CD4-positive, CD25-positive, alpha-beta regulatory T cell (primary cell): ENCODE results near the gene CUL7. TPM values are rescaled to one million over a fixed set of nuclear protein-coding genes. Genes with fewer than 3 reads are reported as not detected.
A peak's percentile ranks its signal among the peaks of the same experiment; 100 is the strongest.
"Not testable (repeated sequence)": the region's sequence is repeated elsewhere in the genome, so short reads cannot be mapped to it uniquely, and the experiment has no call there.

Source experiments
- ATAC-seq, 2 donors: fragments of 150-1000 bp; cut with Tn5 transposase; one replicate each; pipeline ENCODE4 v1.10.0; 2021; ENCODE audit warnings: low read depth in 2 of 2, moderate number of reproducible peaks in 2 of 2, moderate library complexity in 1 of 2
- DNase-seq, 3 donors: peaks; one replicate each; pipeline versions ENCODE4 v3.0.0 to v3.0.0-alpha.2; 2012 to 2022; ENCODE audit warnings: mixed read lengths in 1 of 3
- H3K27ac ChIP-seq: one replicate; pipeline ENCODE4 v1.7.0; 2013; ENCODE audit warnings: mild to moderate bottlenecking, low read length; ENCODE audit not compliant: insufficient read depth, poor library complexity, severe bottlenecking
- H3K27me3 ChIP-seq: one replicate; pipeline ENCODE4 v1.7.0; 2013; ENCODE audit warnings: low read length; ENCODE audit not compliant: control insufficient read depth, insufficient read depth
- H3K36me3 ChIP-seq: one replicate; pipeline ENCODE4 v1.7.0; 2013; ENCODE audit warnings: mild to moderate bottlenecking, low read length, moderate library complexity; ENCODE audit not compliant: control insufficient read depth, insufficient read depth
- H3K4me1 ChIP-seq: 2 replicates; pipeline ENCODE4 v1.7.0; 2013; ENCODE audit warnings: mild to moderate bottlenecking, low read length; ENCODE audit not compliant: insufficient read depth, control insufficient read depth, poor library complexity, severe bottlenecking
- H3K4me3 ChIP-seq: one replicate; pipeline ENCODE4 v1.7.0; 2013; ENCODE audit warnings: low read depth, mild to moderate bottlenecking, low read length, moderate library complexity
- H3K9me3 ChIP-seq, 2 experiments: 1 replicate in 1 of 2; 2 replicates in 1 of 2; pipeline ENCODE4 v1.7.0; 2013; ENCODE audit warnings: low read length in 2 of 2, mild to moderate bottlenecking in 1 of 2, moderate library complexity in 1 of 2; ENCODE audit not compliant: control insufficient read depth in 2 of 2
- H3K27ac Mint-ChIP-seq, 3 donors: one replicate each; pipeline ENCODE4 v1.8.0; 2020 to 2022; ENCODE audit warnings: mild to moderate bottlenecking in 3 of 3, mixed read lengths in 3 of 3, moderate library complexity in 2 of 3
- H3K27me3 Mint-ChIP-seq: one replicate; pipeline ENCODE4 v1.8.0; 2022; ENCODE audit warnings: mild to moderate bottlenecking, mixed read lengths
- H3K36me3 Mint-ChIP-seq: one replicate; pipeline ENCODE4 v1.8.0; 2020; ENCODE audit warnings: mixed read lengths
- H3K4me1 Mint-ChIP-seq, 4 donors: one replicate each; pipeline ENCODE4 v1.8.0; 2020 to 2022; ENCODE audit warnings: mixed read lengths in 4 of 4, mild to moderate bottlenecking in 1 of 4
- H3K4me3 Mint-ChIP-seq, 4 donors: one replicate each; pipeline ENCODE4 v1.8.0; 2020 to 2022; ENCODE audit warnings: mild to moderate bottlenecking in 4 of 4, mixed read lengths in 4 of 4, moderate library complexity in 3 of 4
- H3K9me3 Mint-ChIP-seq, 7 donors: one replicate each; pipeline ENCODE4 v1.8.0; 2020 to 2022; ENCODE audit warnings: mixed read lengths in 7 of 7, mild to moderate bottlenecking in 3 of 7, moderate library complexity in 2 of 7
- polyA plus RNA-seq, 4 donors: library from polyadenylated mRNA; unstranded; fragments of 300-500 nt; fragmentation: Illumina TruSeq; gene quantifications; one replicate each; pipeline ENCODE4 v1.2.3, GENCODE V29; 2021
- total RNA-seq: library from RNA; stranded (reverse); gene quantifications from one replicate; pipeline ENCODE4 v1.2.3, GENCODE V29; 2022

Gene CUL7
- total and polyA plus RNA-seq, 5 donors from 2014 or later, result 2.1 to 7.7 (median 2.5) TPM

DNA sequence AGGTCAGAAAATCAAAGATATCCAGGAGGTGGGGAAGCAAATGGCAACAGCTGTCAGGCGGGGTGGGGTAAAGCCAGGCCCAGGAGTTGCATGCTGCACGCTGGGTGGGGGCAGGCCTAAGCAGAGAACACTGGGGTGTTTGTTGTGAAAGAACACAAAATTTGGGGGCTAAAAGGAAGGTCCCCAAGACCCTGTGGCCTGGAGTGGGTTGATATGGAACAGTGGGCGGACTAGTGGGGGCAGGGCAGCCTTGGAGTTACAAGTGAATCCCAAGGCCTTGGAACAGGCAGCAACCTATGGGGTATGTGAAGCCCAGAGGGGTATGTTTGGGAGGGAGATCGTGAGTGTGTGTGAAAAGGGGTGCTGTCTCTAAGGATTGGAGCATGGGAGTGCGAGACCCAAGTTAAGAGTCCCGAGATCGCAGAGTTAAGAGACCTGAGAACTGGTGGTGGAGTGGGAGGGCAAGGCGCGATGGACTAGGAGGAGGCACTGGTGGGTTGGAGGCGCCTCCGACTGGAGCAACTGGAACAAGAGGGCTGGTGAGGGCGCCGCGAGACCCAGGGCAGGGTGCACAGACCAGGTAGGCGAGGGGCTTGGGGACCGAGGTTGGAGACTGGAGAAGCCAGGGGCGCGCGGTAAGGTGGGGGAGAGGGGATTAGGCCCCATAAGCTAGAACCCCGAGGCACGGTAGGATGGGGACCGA is 658 bp downstream of the CUL7 start:
- Mint-ChIP-seq H3K36me3 (peaks cover 26% of the 10 kb centered on the region), H3K27ac (peak overlapping the region; percentile 96 to 100 (median 97)), H3K9me3 (no peaks in the 10 kb centered on the region), H3K27me3 (no peaks in the 10 kb centered on the region), H3K4me3 (peak overlapping the region; percentile 93 to 98 (median 96)), H3K4me1 (peaks cover 0 to 50% (median 32%) of the 10 kb centered on the region in 4 donors)
- DNase-seq (peak in 1 of 3 donors; percentile 36), ATAC-seq (peak in 1 of 2 donors; percentile 1)
- Histone ChIP-seq H3K4me1 (peaks cover 23% of the 10 kb centered on the region), H3K36me3 (peaks cover 18% of the 10 kb centered on the region), H3K27me3 (no peaks in the 10 kb centered on the region), H3K9me3 (no peaks in the 10 kb centered on the region), H3K4me3 (peak overlapping the region; percentile 66), H3K27ac (peak overlapping the region; percentile 86)

DNA sequence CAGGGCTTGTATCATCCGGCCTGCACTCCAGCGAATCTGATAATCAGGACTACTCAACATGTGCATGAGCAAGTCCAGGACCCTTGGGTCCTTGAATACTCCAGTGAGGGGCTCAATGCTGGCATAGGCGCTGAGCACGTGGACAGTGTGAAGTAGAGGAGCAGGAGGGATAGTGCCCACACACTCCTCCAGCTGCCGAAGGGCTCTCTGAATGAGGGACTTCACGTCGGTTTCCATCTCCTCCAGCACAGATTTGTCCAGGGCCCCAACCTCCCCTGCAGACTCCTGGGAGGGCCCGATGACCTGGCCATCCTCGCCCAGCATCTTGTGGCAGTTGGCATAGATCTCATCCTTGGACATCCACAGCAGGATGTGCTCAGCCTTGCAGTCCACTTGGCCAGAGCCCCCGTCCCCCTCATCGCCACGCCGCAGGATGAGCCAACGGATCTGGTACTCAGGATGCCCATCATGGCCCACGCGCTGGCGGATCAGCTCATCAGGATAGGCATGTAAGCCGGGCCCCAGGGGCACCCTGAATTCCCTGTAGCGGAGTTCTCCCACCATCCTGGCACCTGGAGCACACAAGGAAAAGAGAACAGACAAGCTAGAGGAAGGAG is 1.3 kb downstream of the CUL7 start:
- H3K36me3 ChIP-seq, result peaks cover 22% of the 10 kb centered on the region
- H3K27me3 ChIP-seq, result no peaks in the 10 kb centered on the region
- Mint-ChIP-seq H3K4me1 (peaks cover 0 to 44% (median 30%) of the 10 kb centered on the region in 4 donors), H3K27ac (peak overlapping the region; percentile 96 to 100 (median 97)), H3K9me3 (no peaks in the 10 kb centered on the region), H3K36me3 (peaks cover 26% of the 10 kb centered on the region), H3K27me3 (no peaks in the 10 kb centered on the region), H3K4me3 (peak overlapping the region; percentile 81 to 98 (median 95))
- no peak for DNase-seq
- no peak overlapping the region for H3K27ac ChIP-seq
- no peaks in the 10 kb centered on the region for H3K9me3 ChIP-seq
- no peak overlapping the region for H3K4me3 ChIP-seq
- H3K4me1 ChIP-seq, result peaks cover 21% of the 10 kb centered on the region
- ATAC-seq, result no peak

DNA sequence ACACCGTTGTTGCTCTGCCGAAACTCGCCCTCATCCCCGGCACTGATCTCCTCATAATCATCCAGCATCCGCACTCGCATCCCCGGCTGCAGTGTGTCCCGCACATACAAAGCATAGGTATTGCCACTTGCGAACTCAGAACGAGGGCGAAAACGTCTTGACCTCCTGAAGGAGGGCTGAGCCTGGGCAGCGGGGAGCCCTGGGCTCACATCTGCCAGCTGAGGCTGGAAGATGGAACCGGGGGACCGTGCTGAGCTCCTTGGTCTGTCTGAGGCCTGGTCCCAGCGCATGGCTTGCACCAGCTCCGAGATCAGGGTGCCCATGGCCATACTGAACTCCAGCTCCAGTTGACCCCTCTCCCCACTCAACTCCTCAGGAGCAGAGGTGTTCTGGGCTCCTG is 2.7 kb downstream of the CUL7 start:
- no peak for DNase-seq
- Histone ChIP-seq H3K27ac (no peak overlapping the region), H3K4me1 (peaks cover 21% of the 10 kb centered on the region), H3K27me3 (no peaks in the 10 kb centered on the region), H3K36me3 (peaks cover 28% of the 10 kb centered on the region), H3K9me3 (no peaks in the 10 kb centered on the region), H3K4me3 (no peak overlapping the region)
- Mint-ChIP-seq H3K27me3 (no peaks in the 10 kb centered on the region), H3K27ac (peak overlapping the region; percentile 86 to 93 (median 90)), H3K9me3 (no peaks in the 10 kb centered on the region), H3K36me3 (peaks cover 31% of the 10 kb centered on the region), H3K4me3 (peak overlapping the region in 1 of 4 donors; percentile 84), H3K4me1 (peaks cover 0 to 41% (median 29%) of the 10 kb centered on the region in 4 donors)
- no peak for ATAC-seq

DNA sequence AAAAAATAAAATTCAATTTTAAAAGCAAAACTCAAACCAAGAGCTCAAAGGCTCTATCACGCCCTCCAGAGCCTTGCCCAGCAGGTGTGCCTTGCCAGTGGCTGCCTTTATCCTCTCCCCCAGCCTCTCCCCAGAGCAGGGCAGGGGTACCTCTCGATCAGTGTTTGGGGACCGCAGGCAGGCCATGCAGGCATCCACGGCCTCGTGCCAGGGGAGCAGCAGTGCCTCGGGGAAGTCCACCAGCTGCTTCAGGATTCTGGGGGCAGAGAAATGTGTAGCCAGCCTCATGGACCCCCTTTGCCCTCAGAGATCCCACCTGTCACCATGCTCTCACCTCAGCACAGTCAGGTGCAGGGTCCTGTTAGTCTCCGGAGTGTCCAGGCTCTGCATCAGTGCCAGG is 5.7 kb downstream of the CUL7 start:
- H3K36me3 ChIP-seq, result peaks cover 30% of the 10 kb centered on the region
- no peak overlapping the region for H3K4me3 ChIP-seq
- ATAC-seq (no peak), DNase-seq (no peak)
- Mint-ChIP-seq H3K36me3 (peaks cover 30% of the 10 kb centered on the region), H3K27me3 (no peaks in the 10 kb centered on the region), H3K9me3 (no peaks in the 10 kb centered on the region), H3K27ac (no peak overlapping the region), H3K4me3 (peak overlapping the region in 1 of 4 donors; percentile 54), H3K4me1 (peaks cover 0 to 23% (median 18%) of the 10 kb centered on the region in 4 donors)
- H3K4me1 ChIP-seq, result peaks cover 10% of the 10 kb centered on the region
- no peak overlapping the region for H3K27ac ChIP-seq
- no peaks in the 10 kb centered on the region for H3K9me3 ChIP-seq
- no peaks in the 10 kb centered on the region for H3K27me3 ChIP-seq

DNA sequence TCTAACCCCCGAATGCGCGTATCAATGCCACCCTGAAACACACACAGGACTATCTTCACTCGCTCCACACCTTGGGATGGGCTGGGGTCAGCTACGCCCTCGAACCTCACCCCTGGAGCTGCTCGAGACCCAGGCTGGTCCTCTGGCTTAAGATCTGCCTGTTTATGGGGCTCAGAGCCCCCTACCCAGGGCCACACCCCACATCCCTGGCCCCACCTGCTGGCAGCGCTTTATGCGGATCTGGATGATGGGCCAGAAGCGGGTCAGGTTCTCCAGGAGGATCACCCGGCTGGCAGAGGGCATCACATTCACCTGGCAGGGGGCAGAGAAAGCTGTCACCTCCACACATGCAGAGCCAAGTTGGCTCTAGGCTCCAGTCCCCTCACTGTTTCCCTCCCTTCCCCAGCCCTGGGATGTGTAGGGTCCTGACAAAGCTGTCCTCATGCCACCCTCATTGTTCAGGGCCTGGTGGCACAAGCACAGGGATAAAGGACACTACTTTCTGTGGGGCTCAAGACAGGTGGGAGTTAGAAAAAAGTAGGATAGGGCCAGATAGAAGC is 8.2 kb downstream of the CUL7 start:
- Mint-ChIP-seq H3K27ac (no peak overlapping the region), H3K36me3 (peaks cover 32% of the 10 kb centered on the region), H3K9me3 (no peaks in the 10 kb centered on the region), H3K4me1 (peaks cover 0 to 5% (median under 1%) of the 10 kb centered on the region in 4 donors), H3K4me3 (no peak overlapping the region), H3K27me3 (no peaks in the 10 kb centered on the region)
- no peaks in the 10 kb centered on the region for H3K4me1 ChIP-seq
- H3K27ac ChIP-seq, result no peak overlapping the region
- ATAC-seq (no peak), DNase-seq (no peak)
- H3K4me3 ChIP-seq, result no peak overlapping the region
- peaks cover 30% of the 10 kb centered on the region for H3K36me3 ChIP-seq
- no peaks in the 10 kb centered on the region for H3K27me3 ChIP-seq
- H3K9me3 ChIP-seq, result no peaks in the 10 kb centered on the region

DNA sequence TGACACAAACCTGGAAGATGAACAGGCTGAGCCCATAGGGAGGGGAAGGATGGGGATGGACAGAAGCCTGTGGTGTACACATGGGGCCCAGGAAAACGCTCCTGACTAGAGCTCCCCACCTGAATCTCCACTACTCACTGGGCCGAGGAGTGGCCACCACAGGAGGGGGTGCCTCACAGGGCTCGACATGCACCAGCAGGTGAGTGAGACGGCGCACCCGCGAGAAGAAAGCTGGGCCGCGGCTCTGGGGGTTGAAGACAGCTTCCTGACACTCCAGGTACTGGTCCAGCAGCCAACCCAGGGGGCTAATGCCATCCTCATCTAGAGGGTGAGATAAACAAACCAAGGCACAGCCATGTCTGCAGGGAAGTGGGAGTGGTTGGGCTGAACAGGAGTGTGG is 10.3 kb downstream of the CUL7 start:
- Histone ChIP-seq H3K27me3 (no peaks in the 10 kb centered on the region), H3K9me3 (no peaks in the 10 kb centered on the region), H3K4me1 (no peaks in the 10 kb centered on the region), H3K4me3 (no peak overlapping the region), H3K27ac (no peak overlapping the region), H3K36me3 (peaks cover 31% of the 10 kb centered on the region)
- no peaks in the 10 kb centered on the region for H3K27me3 Mint-ChIP-seq
- ATAC-seq (no peak), DNase-seq (no peak)
- H3K27ac Mint-ChIP-seq, result no peak overlapping the region
- no peak overlapping the region for H3K4me3 Mint-ChIP-seq
- H3K9me3 Mint-ChIP-seq, result no peaks in the 10 kb centered on the region
- peaks cover 30% of the 10 kb centered on the region for H3K36me3 Mint-ChIP-seq
- H3K4me1 Mint-ChIP-seq, result peaks cover 0 to 2% (median 0%) of the 10 kb centered on the region in 4 donors

DNA sequence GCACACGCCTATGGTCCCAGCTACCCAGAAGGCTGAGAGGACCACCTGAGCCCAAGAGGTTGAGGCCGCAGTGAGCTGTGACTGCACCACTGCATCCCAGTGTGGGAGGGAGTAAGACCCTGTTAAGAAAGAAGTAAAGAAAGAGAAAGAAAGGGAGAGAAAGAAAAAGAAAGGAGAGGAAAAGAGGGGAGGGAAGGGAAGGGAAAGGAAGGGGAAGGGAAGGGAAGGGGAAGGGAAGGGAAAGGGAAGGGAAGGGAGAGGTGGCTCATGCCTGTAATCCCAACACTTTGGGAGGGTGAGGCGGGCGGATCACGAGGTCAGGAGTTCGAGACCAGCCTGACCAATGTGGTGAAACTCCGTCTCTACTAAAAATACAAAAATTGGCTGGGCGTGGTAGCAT is 12.2 kb downstream of the CUL7 start:
- not testable (repeated sequence) for H3K27ac ChIP-seq, H3K4me1 ChIP-seq, H3K4me3 ChIP-seq, H3K27me3 Mint-ChIP-seq, DNase-seq, ATAC-seq, H3K27me3 ChIP-seq, H3K27ac Mint-ChIP-seq, H3K4me3 Mint-ChIP-seq, H3K9me3 Mint-ChIP-seq, H3K4me1 Mint-ChIP-seq, H3K9me3 ChIP-seq
- H3K36me3 ChIP-seq, result peaks cover 32% of the 10 kb centered on the region
- peaks cover 35% of the 10 kb centered on the region for H3K36me3 Mint-ChIP-seq
